LNCaP clone FGC (cell line): ENCODE results near the gene PLPP6.

Experiments used
- DNase-seq: peaks from one replicate; pipeline ENCODE4 v3.0.0-alpha.2; 2011; ENCODE audit warnings: low read depth
- H3K4me3 ChIP-seq: 2 replicates; pipeline ENCODE4 v1.5.1; 2011; ENCODE audit warnings: mild to moderate bottlenecking, low read depth, low read length, control low read depth
- TF ChIP-seq, protein P1 (sequence below): IDR thresholded peaks from 2 replicates; pipeline ENCODE4 v1.5.1; 2012; ENCODE audit warnings: mild to moderate bottlenecking; ENCODE audit not compliant: control insufficient read depth, insufficient read depth; ENCODE audit errors: extremely low read depth

PLPP6 gene

GRCh38 chr9:4661165-4661564 is 929 bp upstream of the PLPP6 start:
- TF ChIP-seq, protein P1, sequence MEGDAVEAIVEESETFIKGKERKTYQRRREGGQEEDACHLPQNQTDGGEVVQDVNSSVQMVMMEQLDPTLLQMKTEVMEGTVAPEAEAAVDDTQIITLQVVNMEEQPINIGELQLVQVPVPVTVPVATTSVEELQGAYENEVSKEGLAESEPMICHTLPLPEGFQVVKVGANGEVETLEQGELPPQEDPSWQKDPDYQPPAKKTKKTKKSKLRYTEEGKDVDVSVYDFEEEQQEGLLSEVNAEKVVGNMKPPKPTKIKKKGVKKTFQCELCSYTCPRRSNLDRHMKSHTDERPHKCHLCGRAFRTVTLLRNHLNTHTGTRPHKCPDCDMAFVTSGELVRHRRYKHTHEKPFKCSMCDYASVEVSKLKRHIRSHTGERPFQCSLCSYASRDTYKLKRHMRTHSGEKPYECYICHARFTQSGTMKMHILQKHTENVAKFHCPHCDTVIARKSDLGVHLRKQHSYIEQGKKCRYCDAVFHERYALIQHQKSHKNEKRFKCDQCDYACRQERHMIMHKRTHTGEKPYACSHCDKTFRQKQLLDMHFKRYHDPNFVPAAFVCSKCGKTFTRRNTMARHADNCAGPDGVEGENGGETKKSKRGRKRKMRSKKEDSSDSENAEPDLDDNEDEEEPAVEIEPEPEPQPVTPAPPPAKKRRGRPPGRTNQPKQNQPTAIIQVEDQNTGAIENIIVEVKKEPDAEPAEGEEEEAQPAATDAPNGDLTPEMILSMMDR = no peak
- H3K4me3 ChIP-seq = no peak overlapping the region
- no peak for DNase-seq

- TF ChIP-seq, protein P1 = no peak
- H3K4me3 ChIP-seq = peak overlapping the region; percentile 71
- no peak for DNase-seq
Measured at GRCh38 chr9:4661611-4662010, 483 bp upstream of the PLPP6 start.

GRCh38 chr9:4662989-4663792 is 1.1 kb downstream of the PLPP6 start:
- TF ChIP-seq, protein P1 = no peak
- DNase-seq = no peak
- H3K4me3 ChIP-seq = peak overlapping the region; percentile 71

DNA sequence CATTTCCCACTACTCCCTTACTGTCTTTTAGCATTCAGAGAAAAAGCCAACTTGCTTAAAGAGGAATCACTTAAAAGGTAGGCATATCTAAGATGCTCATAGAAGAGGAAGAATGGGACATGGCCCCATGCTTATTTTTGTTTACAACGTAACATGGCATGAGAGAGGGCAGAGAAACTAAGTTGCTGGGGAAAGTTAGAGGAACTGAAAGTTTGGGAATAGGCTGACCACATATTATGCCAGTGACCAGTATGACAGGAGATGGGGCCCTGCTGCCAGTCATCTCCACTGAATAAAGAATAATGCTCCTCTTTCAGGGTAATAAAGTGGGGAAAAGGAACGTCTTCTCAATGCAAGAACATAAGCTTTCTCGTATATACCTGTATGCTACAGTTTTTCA is 1.9 kb downstream of the PLPP6 start:
- TF ChIP-seq, protein P1 = no peak
- no peak for DNase-seq
- H3K4me3 ChIP-seq = peak overlapping the region; percentile 71

DNA sequence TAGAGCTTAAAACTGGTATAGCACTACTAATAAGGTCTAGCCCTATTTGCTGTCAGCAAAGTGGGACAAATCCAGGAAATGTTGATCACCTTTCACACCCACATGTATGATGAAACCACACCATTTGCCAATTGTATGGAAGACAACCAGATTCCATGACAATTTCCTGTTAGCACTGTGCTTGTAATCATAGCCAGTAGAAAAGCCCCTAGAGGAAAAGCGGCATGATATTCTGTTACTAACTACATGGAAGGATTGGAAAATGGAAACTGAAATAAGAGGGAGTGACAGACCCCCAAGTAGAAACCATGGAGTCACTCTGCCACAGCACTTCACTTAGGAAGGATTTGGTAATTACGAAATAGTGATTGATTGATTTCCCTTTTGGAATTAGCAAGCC is 3.3 kb downstream of the PLPP6 start:
- DNase-seq = no peak
- H3K4me3 ChIP-seq = no peak overlapping the region
- TF ChIP-seq, protein P1 = no peak

- peak within 1 kb of the TSS; percentile 19; the same call in 1 of the 2 replicates for H3K4me3 ChIP-seq
Measured at GRCh38 chr9:4666042-4666699, 4.1 kb downstream of the PLPP6 start, which contains the start of gene SPATA6L. Gene SPATA6L (minus strand): TSS chr9:4666480. CDS start chr9:4666250, 230 bp downstream.

More at GRCh38 chr9:4666042-4666699, 4.1 kb downstream of the PLPP6 start, which contains the start of gene SPATA6L:
- TF ChIP-seq, protein P1 = no peak
- no peak for DNase-seq
